ENCODE results near the gene CACNA1I.

GRCh38 chr22:39652990-39653786 is 82.6 kb downstream of the CACNA1I start:
- TF ChIP-seq POLR2A (IDR thresholded peaks at IDR 0.05) (no peak), CTCF (IDR thresholded peaks at IDR 0.05 in 4 of 5, conservative IDR thresholded peaks at IDR 0.05 in 1 of 5) (no peak)
